DMS53 (cell line): ENCODE results near the gene IMMP2L.
A peak's percentile ranks its signal among the peaks of the same experiment; 100 is the strongest.

ENCODE experiments used
- DNase-seq: peaks from one replicate; lab custom pipeline; 2025; lab: John Stamatoyannopoulos, UW

Gene IMMP2L

GRCh38 chr7:111029574-111030251, 532.6 kb downstream of the IMMP2L start:
- DNase-seq, result peak; percentile 64

- DNase-seq, result peak; percentile 89
Observed at GRCh38 chr7:111029141-111029572, 533.1 kb downstream of the IMMP2L start.

GRCh38 chr7:111027396-111027795, 534.9 kb downstream of the IMMP2L start:
- DNase-seq, result peak; percentile 35

GRCh38 chr7:111026806-111027205, 535.5 kb downstream of the IMMP2L start:
- DNase-seq, result peak; percentile 57

- DNase-seq, result peak; percentile 67
Observed at GRCh38 chr7:111026343-111026742, 535.9 kb downstream of the IMMP2L start.

- peak; percentile 88 for DNase-seq
Observed at GRCh38 chr7:111025006-111025405, 537.3 kb downstream of the IMMP2L start.

- DNase-seq, result peak; percentile 45
Observed at GRCh38 chr7:111018960-111019736, 543.1 kb downstream of the IMMP2L start.

- no peak for DNase-seq
Observed at GRCh38 chr7:111018447-111018846, 543.8 kb downstream of the IMMP2L start.

- no peak for DNase-seq
Observed at GRCh38 chr7:111014079-111014478, 548.2 kb downstream of the IMMP2L start.

GRCh38 chr7:111012799-111013675, 549.3 kb downstream of the IMMP2L start:
- DNase-seq, result no peak

GRCh38 chr7:111012149-111012548, 550.1 kb downstream of the IMMP2L start:
- DNase-seq, result no peak

- DNase-seq, result no peak
Observed at GRCh38 chr7:111011520-111011919, 550.8 kb downstream of the IMMP2L start.

GRCh38 chr7:111010798-111011197, 551.5 kb downstream of the IMMP2L start:
- DNase-seq, result no peak

- DNase-seq, result no peak
Observed at GRCh38 chr7:111009526-111010040, 552.7 kb downstream of the IMMP2L start.

GRCh38 chr7:111006691-111007090, 555.6 kb downstream of the IMMP2L start:
- DNase-seq, result no peak

- DNase-seq, result no peak
Observed at GRCh38 chr7:111006040-111006439, 556.3 kb downstream of the IMMP2L start.

- no peak for DNase-seq
Observed at GRCh38 chr7:111005445-111005844, 556.8 kb downstream of the IMMP2L start.

GRCh38 chr7:111004310-111004901, 557.9 kb downstream of the IMMP2L start:
- DNase-seq, result no peak

GRCh38 chr7:111003883-111004282, 558.4 kb downstream of the IMMP2L start:
- no peak for DNase-seq

GRCh38 chr7:110994028-110994967, 568.0 kb downstream of the IMMP2L start:
- no peak for DNase-seq
